ENCODE measurements around the gene CHP1.
"Not testable (repeated sequence)": the region's sequence is repeated elsewhere in the genome, so short reads cannot be mapped to it uniquely, and the experiment has no call there.

Gene CHP1

DNA sequence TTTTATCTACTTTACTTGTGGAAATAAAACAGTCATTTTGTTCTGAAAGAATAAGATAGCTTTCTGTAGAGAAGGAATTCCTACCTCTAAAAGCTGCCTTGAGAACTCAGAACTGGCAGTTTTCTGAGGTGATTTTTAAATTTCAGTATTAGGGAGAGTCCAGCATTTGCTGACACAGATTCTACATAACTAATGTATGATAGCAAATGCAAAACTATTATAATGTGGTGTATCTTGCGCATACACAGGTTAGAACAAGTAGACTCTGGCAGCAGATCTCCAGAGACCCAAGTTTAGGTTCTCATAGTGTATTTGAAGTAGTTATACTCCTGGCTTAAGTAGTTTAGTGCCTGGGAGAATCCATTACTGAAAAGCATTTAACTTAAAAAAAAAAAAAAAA is 70.5 kb downstream of the CHP1 start:
- DNase-seq: no peak

GRCh38 chr15:41304149-41304770 is 73.2 kb downstream of the CHP1 start:
- DNase-seq: no peak

DNA sequence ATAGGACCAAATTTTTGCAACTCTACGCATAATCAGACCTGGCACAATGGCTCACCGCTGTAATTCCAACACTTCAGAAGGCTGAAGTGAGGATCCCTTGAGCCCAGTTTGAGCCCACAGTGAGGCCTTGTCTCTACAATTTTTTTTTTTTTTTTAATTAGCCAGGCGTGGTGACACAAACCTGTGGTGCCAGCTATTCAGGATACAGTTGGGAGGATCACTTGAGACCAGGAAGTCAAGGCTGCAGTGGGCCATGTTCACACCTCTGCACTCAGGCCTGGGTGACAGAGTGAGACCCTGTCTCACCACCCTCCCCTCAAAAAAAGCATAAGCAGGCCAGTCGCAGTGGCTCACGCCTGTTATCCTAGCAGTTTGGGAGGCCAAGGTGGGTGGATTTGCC is 76.6 kb downstream of the CHP1 start:
- no peak for DNase-seq

GRCh38 chr15:41309226-41309905 is 78.3 kb downstream of the CHP1 start:
- DNase-seq: no peak

GRCh38 chr15:41320805-41321330 is 89.8 kb downstream of the CHP1 start:
- not testable (repeated sequence) for DNase-seq

DNA sequence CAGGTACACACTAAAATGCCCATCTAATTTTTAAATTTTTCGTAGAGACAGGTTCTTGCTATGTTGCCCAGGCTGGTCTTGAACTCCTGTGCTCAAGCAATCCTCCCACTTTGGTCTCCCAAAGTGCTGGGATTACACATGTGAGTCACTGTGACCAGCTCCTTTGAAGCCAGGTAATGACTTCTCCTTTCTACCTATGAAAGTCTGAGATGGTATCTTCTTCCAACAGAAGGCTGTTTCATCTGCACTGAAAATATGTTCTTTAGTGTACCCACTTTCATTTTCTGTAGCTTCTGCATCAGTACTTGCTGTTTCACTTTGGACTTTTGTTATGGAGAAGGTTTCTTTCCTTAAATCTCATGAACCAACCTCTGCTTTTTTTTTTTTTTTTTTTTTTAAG is 92.5 kb downstream of the CHP1 start:
- no peak for DNase-seq

DNA sequence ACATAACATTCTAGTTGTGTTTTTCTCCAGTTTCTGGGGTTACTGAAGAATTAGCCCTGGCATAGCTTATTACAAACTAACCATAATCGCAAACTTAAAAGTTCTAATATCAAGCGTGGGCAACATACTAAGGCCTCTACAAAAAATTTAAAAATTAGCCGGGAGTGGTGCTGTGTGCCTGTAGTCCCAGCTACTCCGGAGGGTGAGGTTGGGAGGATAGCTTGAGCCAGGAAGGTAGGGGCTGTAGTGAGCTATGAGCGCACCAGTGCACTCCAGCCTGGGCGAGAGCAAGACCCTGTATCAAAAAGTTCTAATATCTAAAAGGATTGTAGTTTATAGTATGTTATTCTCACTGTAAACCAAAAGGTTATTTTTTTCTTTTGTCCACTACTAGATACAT is 100.2 kb downstream of the CHP1 start:
- DNase-seq: no peak
